Endothelial cell of umbilical vein (primary cell): ENCODE measurements around the gene ACBD3. TPM values are rescaled to one million over a fixed set of nuclear protein-coding genes. Genes with fewer than 3 reads are reported as not detected.
A peak's percentile ranks its signal among the peaks of the same experiment; 100 is the strongest.

Source experiments
- BruUV-seq: library from RNA; stranded (reverse); fragments of 400-500 nt; replicated peaks from 2 replicates; lab custom pipeline; 2021; lab: Mats Ljungman, UMichigan
- CTCF ChIA-PET: fragments of 300-600, 350-600 bp; sonication (Branson Sonifier 250); formaldehyde crosslinking; loops from one replicate; lab custom pipeline; 2021; ENCODE audit warnings: antibody characterized with exemption, inconsistent platforms; lab: Charles Lee
- POLR2A ChIA-PET: fragments of 300-600, 350-600 bp; sonication (Branson Sonifier 250); formaldehyde crosslinking; loops from one replicate; lab custom pipeline; 2021; ENCODE audit warnings: antibody characterized with exemption, inconsistent platforms; lab: Charles Lee
- DNase-seq: peaks from one replicate; pipeline ENCODE4 v3.0.0-alpha.2; 2011; ENCODE audit warnings: low read depth, low spot score
- FAIRE-seq: peaks from 2 replicates; lab custom pipeline; 2011; peaks lifted over from hg19 to GRCh38; lab: Jason Lieb, UNC
- H2AFZ ChIP-seq: 2 replicates; pipeline ENCODE4 v1.6.0; 2012; ENCODE audit warnings: low read depth, low read length, control low read depth, inconsistent platforms
- H3K27ac ChIP-seq: 2 replicates; pipeline ENCODE4 v1.5.1; 2011; ENCODE audit warnings: low read depth, mild to moderate bottlenecking, control low read depth, low read length, moderate library complexity; ENCODE audit not compliant: insufficient read depth
- H3K27me3 ChIP-seq, 2 experiments: 2 replicates each; pipeline versions ENCODE4 v1.6.0 to v1.6.1; 2011; ENCODE audit warnings: low read length in 2 of 2, mixed read lengths in 1 of 2; ENCODE audit not compliant: control insufficient read depth in 2 of 2, insufficient read depth in 2 of 2
- H3K36me3 ChIP-seq, 2 experiments: 2 replicates in 1 of 2; 3 replicates in 1 of 2; pipeline ENCODE4 v1.5.1; 2011; ENCODE audit warnings: low read length in 2 of 2, mild to moderate bottlenecking in 1 of 2, moderate library complexity in 1 of 2; ENCODE audit not compliant: control insufficient read depth in 2 of 2, insufficient read depth in 2 of 2; ENCODE audit errors: extremely low read depth in 1 of 2
- H3K4me1 ChIP-seq: 3 replicates; pipeline ENCODE4 v1.5.1; 2011; ENCODE audit warnings: mild to moderate bottlenecking, low read length; ENCODE audit not compliant: control insufficient read depth, insufficient read depth; ENCODE audit errors: extremely low read depth
- H3K4me2 ChIP-seq: 2 replicates; pipeline ENCODE4 v1.6.1; 2011; ENCODE audit warnings: low read length, control low read depth, mixed read lengths; ENCODE audit not compliant: insufficient read depth
- H3K4me3 ChIP-seq, 3 experiments: fragments of 200-600 bp in 1 of 3; sonication (generic), shearing (Covaris generic) in 1 of 3; replicated peaks in 1 of 3; 2 replicates each; pipeline ENCODE4 v1.5.1; 2011 to 2016; ENCODE audit warnings: control low read depth in 3 of 3, low read length in 3 of 3, mild to moderate bottlenecking in 2 of 3, inconsistent platforms in 1 of 3, low read depth in 1 of 3, moderate library complexity in 1 of 3; ENCODE audit not compliant: insufficient read depth in 1 of 3
- H3K79me2 ChIP-seq: 2 replicates; pipeline ENCODE4 v1.6.0; 2012; ENCODE audit warnings: low read length, inconsistent platforms; ENCODE audit not compliant: control insufficient read depth, insufficient read depth
- H3K9ac ChIP-seq: replicated peaks from 2 replicates; pipeline ENCODE3; 2011; ENCODE audit warnings: low read length, control low read depth; ENCODE audit not compliant: insufficient read depth; ENCODE audit errors: extremely low read depth
- H3K9me1 ChIP-seq: replicated peaks from 3 replicates; pipeline ENCODE4 v1.6.0; 2011; ENCODE audit warnings: mild to moderate bottlenecking, low read length; ENCODE audit not compliant: control insufficient read depth, insufficient read depth; ENCODE audit errors: extremely low read depth
- H3K9me3 ChIP-seq: replicated peaks from 2 replicates; pipeline ENCODE4 v1.5.1; 2012; ENCODE audit warnings: low read length, inconsistent platforms; ENCODE audit not compliant: control insufficient read depth, insufficient read depth
- H4K20me1 ChIP-seq: replicated peaks from 2 replicates; pipeline ENCODE3; 2011; ENCODE audit warnings: mild to moderate bottlenecking, low read length; ENCODE audit not compliant: control insufficient read depth, insufficient read depth; ENCODE audit errors: extremely low read depth
- FOS ChIP-seq: IDR thresholded peaks from 2 replicates; pipeline ENCODE4 v1.6.1; 2011; ENCODE audit warnings: mild to moderate bottlenecking, low read length, moderate library complexity, borderline replicate concordance; ENCODE audit not compliant: insufficient read depth
- GATA2 ChIP-seq: IDR thresholded peaks from 2 replicates; pipeline ENCODE4 v1.7.0; 2011; ENCODE audit warnings: low read depth, mild to moderate bottlenecking, moderate library complexity, mixed read lengths, low read length; ENCODE audit not compliant: insufficient read length, insufficient read depth
- POLR2AphosphoS5 ChIP-seq: IDR thresholded peaks from 2 replicates; pipeline ENCODE4 v1.6.1; 2012; ENCODE audit warnings: low read depth, mild to moderate bottlenecking, control low read depth, low read length, moderate library complexity; ENCODE audit not compliant: insufficient read depth
- dilution Hi-C: fragments of 300-500 bp; cut with MboI; formaldehyde crosslinking; loops from one replicate; pipeline ENCODE4 v1.15.0; 2019; ENCODE audit warnings: low sequenced_read_pairs; ENCODE audit not compliant: extremely low pct_ligation_motif_present
- intact Hi-C: fragments of 100-400 bp; cut with micrococcal nuclease; formaldehyde crosslinking; loops from one replicate; pipeline ENCODE4 v1.10.0; 2022
- polyA plus RNA-seq, 4 experiments: library from polyadenylated mRNA; depleted of rRNA in 3 of 4; stranded (reverse) in 3 of 4; unstranded in 1 of 4; fragments of >200 nt; gene quantifications; 2 replicates each; pipeline versions ENCODE4 v1.2.1 to v1.2.3, GENCODE V29; 2011 to 2012; ENCODE audit warnings: missing spikeins in 1 of 4
- total RNA-seq: library from RNA; stranded (reverse); gene quantifications from 2 replicates; pipeline ENCODE4 v1.2.3, GENCODE V29; 2021
- TF ChIP-seq, protein P1 (sequence below): IDR thresholded peaks from 2 replicates; pipeline ENCODE4 v1.6.1; 2011; ENCODE audit not compliant: insufficient read depth, insufficient read length

The ACBD3 gene
- total and polyA plus RNA-seq, 2 donors (not counting 3 experiments of a cell fraction or from before 2014, with no cell fraction given): 12.3 to 36.4 TPM

DNA sequence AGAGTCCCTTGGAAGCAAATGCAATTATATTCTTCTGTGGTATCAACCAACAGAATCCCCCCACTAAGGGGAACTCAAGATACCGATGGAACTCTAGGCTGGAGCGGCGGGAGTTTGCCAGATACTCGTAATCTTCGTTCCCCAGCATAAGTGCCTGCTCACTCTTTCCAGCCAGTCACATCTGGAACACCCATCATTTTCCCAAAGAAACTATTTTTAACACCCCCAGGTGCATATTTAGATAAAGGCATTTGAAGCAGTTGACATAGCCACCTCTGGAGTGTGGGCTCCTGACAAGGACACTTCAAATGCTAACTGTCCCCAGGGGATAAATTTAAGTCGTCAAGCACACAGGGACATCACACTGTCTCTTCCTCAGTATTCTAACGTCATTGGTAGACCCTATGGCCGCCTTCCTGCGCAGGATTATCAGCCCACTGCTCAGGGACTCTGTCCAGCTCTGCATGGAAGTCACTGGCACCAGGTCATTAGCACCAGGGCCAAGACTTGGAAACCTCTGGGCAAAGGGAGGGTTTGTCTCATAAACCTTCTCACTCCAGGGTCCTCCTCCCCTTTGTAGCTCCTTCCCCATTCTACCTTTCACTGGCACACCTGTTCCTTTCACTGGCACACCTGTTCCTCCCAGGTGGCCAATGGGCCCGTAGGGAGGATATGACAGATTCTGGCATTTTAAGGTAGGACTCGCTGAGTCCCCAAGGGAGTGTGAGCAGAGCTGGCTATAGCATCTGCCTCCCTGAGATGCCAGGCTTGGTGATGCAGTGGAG lies 75.3 kb downstream of the ACBD3 start:
- dilution Hi-C loops: no loop called here
- Histone ChIP-seq H4K20me1 (no peaks in the 10 kb centered on the region), H3K9me1 (no peaks in the 10 kb centered on the region), H3K27me3 (no peaks in the 10 kb centered on the region), H3K27ac (peak overlapping the region; percentile 61), H3K4me2 (peak overlapping the region; percentile 81), H3K79me2 (no peaks in the 10 kb centered on the region), H3K4me1 (peaks cover 13% of the 10 kb centered on the region), H3K9ac (peak overlapping the region; percentile 68), H3K36me3 (no peaks in the 10 kb centered on the region), H3K4me3 (peak overlapping the region; percentile 60 to 68 (median 63)), H2AFZ (peak overlapping the region; percentile 64), H3K9me3 (no peaks in the 10 kb centered on the region)
- BruUV-seq: no TSS peak
- TF ChIP-seq, protein P1, sequence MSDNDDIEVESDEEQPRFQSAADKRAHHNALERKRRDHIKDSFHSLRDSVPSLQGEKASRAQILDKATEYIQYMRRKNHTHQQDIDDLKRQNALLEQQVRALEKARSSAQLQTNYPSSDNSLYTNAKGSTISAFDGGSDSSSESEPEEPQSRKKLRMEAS: no peak
- TF ChIP-seq FOS (no peak), GATA2 (no peak), POLR2AphosphoS5 (no peak)
- DNase-seq: no peak
- ChIA-PET CTCF (interaction anchor here (0.8 to 6.4 kb wide), 6 partner anchors 8 to 48 kb away, joined by 3 to 55 read pairs (median 7); no protein-coding TSS in a partner anchor), POLR2A (interaction anchor here (1.9 kb wide), 1 partner anchor 49 kb away, joined by 6 read pairs; the partner anchor contains the start of gene H3-3A)
- intact Hi-C loops: no loop called here
- peak; percentile 40 for FAIRE-seq
